Osteocyte (in vitro differentiated cells): ENCODE data around the gene RBL1. TPM values are rescaled to one million over a fixed set of nuclear protein-coding genes. Genes with fewer than 3 reads are reported as not detected.
A peak's percentile ranks its signal among the peaks of the same experiment; 100 is the strongest.

Experiments used
- DNase-seq: peaks from one replicate; pipeline ENCODE4 v3.0.0; 2021; ENCODE audit warnings: mixed read lengths; ENCODE audit not compliant: unreplicated experiment; ENCODE audit errors: extremely low spot score
- H3K27ac Mint-ChIP-seq: one replicate; pipeline ENCODE4 v1.8.0; 2021; ENCODE audit warnings: mild to moderate bottlenecking, mixed read lengths; ENCODE audit not compliant: unreplicated experiment
- H3K27me3 Mint-ChIP-seq: one replicate; pipeline ENCODE4 v1.8.0; 2021; ENCODE audit warnings: mixed read lengths; ENCODE audit not compliant: unreplicated experiment
- H3K36me3 Mint-ChIP-seq: one replicate; pipeline ENCODE4 v1.8.0; 2021; ENCODE audit warnings: mixed read lengths; ENCODE audit not compliant: unreplicated experiment
- H3K4me1 Mint-ChIP-seq: one replicate; pipeline ENCODE4 v1.8.0; 2021; ENCODE audit warnings: mixed read lengths; ENCODE audit not compliant: unreplicated experiment
- H3K4me3 Mint-ChIP-seq: one replicate; pipeline ENCODE4 v1.8.0; 2021; ENCODE audit warnings: mild to moderate bottlenecking, moderate library complexity, mixed read lengths; ENCODE audit not compliant: unreplicated experiment
- H3K9me3 Mint-ChIP-seq: one replicate; pipeline ENCODE4 v1.8.0; 2021; ENCODE audit warnings: mixed read lengths; ENCODE audit not compliant: unreplicated experiment
- CTCF ChIP-seq: fragments of 200-600 bp; sonication (generic); IDR thresholded peaks from 2 replicates; pipeline ENCODE4 v1.5.0; 2021; ENCODE audit warnings: antibody characterized with exemption, mild to moderate bottlenecking, moderate library complexity
- long read RNA-seq: library from polyadenylated mRNA; unstranded; transcript quantifications from one replicate; pipeline ENCODE4 v2.0.0, GENCODE V29; 2021
- total RNA-seq: library from RNA; stranded (reverse); gene quantifications from 2 replicates; pipeline ENCODE4 v1.2.1, GENCODE V29; 2021

The RBL1 gene
- total RNA-seq: 6.7 and 7.2 TPM in 2 replicates
- long read RNA-seq, full-length matches to known transcripts: 1 of 8 reads
- long read RNA-seq, partial matches to known transcripts: 5 of 8 reads
- long read RNA-seq, other reads (novel, unspliced or antisense): 2 of 8 reads

GRCh38 chr20:37095599-37096414, at the start of gene RBL1:
Gene RBL1, minus strand, starts transcription at chr20:37095997. Its CDS starts 69 bp downstream, at chr20:37095928.
- H3K4me1 Mint-ChIP-seq: peaks cover 11% of the 10 kb centered on the region
- no peaks in the 10 kb centered on the region for H3K36me3 Mint-ChIP-seq
- H3K9me3 Mint-ChIP-seq: no peaks in the 10 kb centered on the region
- H3K27ac Mint-ChIP-seq: peak within 1 kb of the TSS; percentile 97
- TF ChIP-seq CTCF: peak; percentile 49
- peak within 1 kb of the TSS; percentile 97 for H3K4me3 Mint-ChIP-seq
- H3K27me3 Mint-ChIP-seq: no peaks in the 10 kb centered on the region
- DNase-seq: peak; percentile 91

GRCh38 chr20:37144856-37145404, 49.1 kb upstream of the RBL1 start:
- Mint-ChIP-seq H3K9me3 (no peaks in the 10 kb centered on the region), H3K4me3 (no peak overlapping the region)

GRCh38 chr20:37142708-37143107, 46.9 kb upstream of the RBL1 start:
- no peaks in the 10 kb centered on the region for H3K9me3 Mint-ChIP-seq
- no peak for TF ChIP-seq CTCF
- DNase-seq: no peak
- H3K4me1 Mint-ChIP-seq: peaks cover 5% of the 10 kb centered on the region
- no peaks in the 10 kb centered on the region for H3K27me3 Mint-ChIP-seq
- H3K4me3 Mint-ChIP-seq: no peak overlapping the region
- no peaks in the 10 kb centered on the region for H3K36me3 Mint-ChIP-seq
- no peak overlapping the region for H3K27ac Mint-ChIP-seq

More at GRCh38 chr20:37144856-37145404, 49.1 kb upstream of the RBL1 start:
- no peak for DNase-seq
- no peak for TF ChIP-seq CTCF
- Mint-ChIP-seq H3K4me1 (peaks cover 5% of the 10 kb centered on the region), H3K36me3 (no peaks in the 10 kb centered on the region), H3K27ac (no peak overlapping the region), H3K27me3 (no peaks in the 10 kb centered on the region)

- Mint-ChIP-seq H3K4me3 (no peak overlapping the region), H3K4me1 (peaks cover under 1% of the 10 kb centered on the region), H3K9me3 (no peaks in the 10 kb centered on the region), H3K36me3 (no peaks in the 10 kb centered on the region), H3K27me3 (no peaks in the 10 kb centered on the region), H3K27ac (no peak overlapping the region)
- TF ChIP-seq CTCF: no peak
- DNase-seq: no peak
Measured at GRCh38 chr20:37137547-37137946, 41.8 kb upstream of the RBL1 start.

- no peaks in the 10 kb centered on the region for H3K27me3 Mint-ChIP-seq
- no peaks in the 10 kb centered on the region for H3K36me3 Mint-ChIP-seq
- H3K27ac Mint-ChIP-seq: no peak overlapping the region
- H3K4me3 Mint-ChIP-seq: no peak overlapping the region
- H3K9me3 Mint-ChIP-seq: no peaks in the 10 kb centered on the region
- TF ChIP-seq CTCF: no peak
- no peak for DNase-seq
- H3K4me1 Mint-ChIP-seq: peaks cover 11% of the 10 kb centered on the region
Measured at GRCh38 chr20:37133952-37134351, 38.2 kb upstream of the RBL1 start.
